Measurements from ENCODE around the gene ZNF724. TPM values are rescaled to one million over a fixed set of nuclear protein-coding genes. Genes with fewer than 3 reads are reported as not detected.

The ZNF724 gene
- total and polyA plus RNA-seq, 2 of the 13 experiments (the other 11 are each of a cell fraction or from before 2014, with no cell fraction given), result 1.5 to 15.0 TPM

- TF ChIP-seq ZNF275 (CRISPR knock-in tag; IDR thresholded peaks at IDR 0.05; ENCODE audit: borderline replicate concordance), result peak; percentile 61; the same call in 1 of the 2 replicates
- TF ChIP-seq, protein P1, sequence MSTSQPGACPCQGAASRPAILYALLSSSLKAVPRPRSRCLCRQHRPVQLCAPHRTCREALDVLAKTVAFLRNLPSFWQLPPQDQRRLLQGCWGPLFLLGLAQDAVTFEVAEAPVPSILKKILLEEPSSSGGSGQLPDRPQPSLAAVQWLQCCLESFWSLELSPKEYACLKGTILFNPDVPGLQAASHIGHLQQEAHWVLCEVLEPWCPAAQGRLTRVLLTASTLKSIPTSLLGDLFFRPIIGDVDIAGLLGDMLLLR (CRISPR knock-in tag; IDR thresholded peaks at IDR 0.05), result no peak
- TF ChIP-seq ZFP36L2 (CRISPR knock-in tag; IDR thresholded peaks at IDR 0.05), result no peak
- no peak for TF ChIP-seq IKZF4 (CRISPR knock-in tag; IDR thresholded peaks at IDR 0.05; ENCODE audit: borderline replicate concordance, low read depth, not compliant biosample characterization)
- TF ChIP-seq ZNF672 (CRISPR knock-in tag; IDR thresholded peaks at IDR 0.05), result no peak
- TF ChIP-seq NONO (IDR thresholded peaks at IDR 0.05), result no peak
- peak; percentile 31; the same call in 1 of the 2 replicates for TF ChIP-seq NONO (CRISPR knock-in tag; conservative IDR thresholded peaks at IDR 0.05)
- no peak for TF ChIP-seq CC2D1A (CRISPR knock-in tag; IDR thresholded peaks at IDR 0.05)
- no peak for TF ChIP-seq NR2F1 (CRISPR knock-in tag; IDR thresholded peaks at IDR 0.05)
- TF ChIP-seq DDIT3 (CRISPR knock-in tag; IDR thresholded peaks at IDR 0.05), result no peak
- TF ChIP-seq ZNF253 (CRISPR knock-in tag; IDR thresholded peaks at IDR 0.05; ENCODE audit: borderline replicate concordance), result no peak
- TF ChIP-seq ZNF460 (CRISPR knock-in tag; IDR thresholded peaks at IDR 0.05; ENCODE audit: borderline replicate concordance), result no peak
- TF ChIP-seq TOE1 (CRISPR knock-in tag; IDR thresholded peaks at IDR 0.05), result no peak
- TF ChIP-seq ELF3 (CRISPR knock-in tag; IDR thresholded peaks at IDR 0.05), result no peak
- TF ChIP-seq SATB2 (CRISPR knock-in tag; IDR thresholded peaks at IDR 0.05), result peak; percentile 91; the same call in 1 of the 2 replicates
- TF ChIP-seq HNF4G (IDR thresholded peaks at IDR 0.05; ENCODE audit: borderline replicate concordance, low read depth, low read length), result no peak
- TF ChIP-seq HNF4G (CRISPR knock-in tag; IDR thresholded peaks at IDR 0.05; ENCODE audit: borderline replicate concordance, low read depth), result 0 out of 2 replicates have a peak, but pooled peaks have one; percentile 22
- TF ChIP-seq ZNF777 (CRISPR knock-in tag; IDR thresholded peaks at IDR 0.05), result 0 out of 2 replicates have a peak, but pooled peaks have one; percentile 22
- TF ChIP-seq ZNF569 (CRISPR knock-in tag; IDR thresholded peaks at IDR 0.05; ENCODE audit: borderline replicate concordance), result no peak
- TF ChIP-seq ZNF101 (CRISPR knock-in tag; IDR thresholded peaks at IDR 0.05; ENCODE audit: borderline replicate concordance, low read depth), result no peak
- no peak for TF ChIP-seq HNRNPUL1 (IDR thresholded peaks at IDR 0.05; ENCODE audit: low read depth, low read length)
- TF ChIP-seq ZNF598 (CRISPR knock-in tag; IDR thresholded peaks at IDR 0.05; ENCODE audit: borderline replicate concordance), result peak; percentile 74; the same call in 1 of the 2 replicates
- peak; percentile 48; the same call in 1 of the 2 replicates for TF ChIP-seq KAT8 (CRISPR knock-in tag; IDR thresholded peaks at IDR 0.05)
- TF ChIP-seq ZNF414 (CRISPR knock-in tag; IDR thresholded peaks at IDR 0.05), result no peak
Measured at GRCh38 chr19:23273590-23274412, 23.6 kb upstream of the ZNF724 start (continued).
